Measurements from ENCODE around the gene CSPG4.

CSPG4 gene

GRCh38 chr15:75661756-75662140 lies 50.9 kb downstream of the CSPG4 start:
- Histone ChIP-seq H3K4me2 (ENCODE audit: insufficient read depth, low read length) (no peak overlapping the region), H3K27ac (ENCODE audit: low read length) (no peak overlapping the region), H3K79me2 (ENCODE audit: insufficient read depth, low read length) (no peaks in the 10 kb centered on the region), H3K36me3 (ENCODE audit: insufficient read depth, low read length) (no peaks in the 10 kb centered on the region), H3K4me3 (ENCODE audit: low read depth in 1 of 2, low read length in 2 of 2) (no peak overlapping the region), H3K27me3 (ENCODE audit: insufficient read depth, low read length, poor library complexity) (no peaks in the 10 kb centered on the region), H3K9ac (ENCODE audit: low read depth, low read length) (no peak overlapping the region), H3K4me1 (ENCODE audit: insufficient read depth, low read length) (no peaks in the 10 kb centered on the region), H4K20me1 (ENCODE audit: insufficient read depth, low read length) (no peaks in the 10 kb centered on the region), H2AFZ (ENCODE audit: low read depth, low read length) (no peak overlapping the region), H3K9me3 (ENCODE audit: insufficient read depth, low read length, severe bottlenecking) (no peaks in the 10 kb centered on the region)
- ATAC-seq (ENCODE audit: insufficient read depth, low read depth), result no peak
- no peak for TF ChIP-seq CTCF (IDR thresholded peaks at IDR 0.05; ENCODE audit: borderline replicate concordance, extremely low read depth, low read length, poor library complexity, severe bottlenecking)
- TF ChIP-seq EZH2 (IDR thresholded peaks at IDR 0.05; ENCODE audit: borderline replicate concordance, low read depth, low read length, severe bottlenecking), result no peak
- no peak for DNase-seq

GRCh38 chr15:75661100-75661755 lies 51.4 kb downstream of the CSPG4 start:
- Histone ChIP-seq H3K9me3 (ENCODE audit: insufficient read depth, low read length, severe bottlenecking) (no peaks in the 10 kb centered on the region), H3K9ac (ENCODE audit: low read depth, low read length) (no peak overlapping the region), H3K4me3 (ENCODE audit: low read depth in 1 of 2, low read length in 2 of 2) (no peak overlapping the region), H3K4me1 (ENCODE audit: insufficient read depth, low read length) (no peaks in the 10 kb centered on the region), H2AFZ (ENCODE audit: low read depth, low read length) (no peak overlapping the region), H3K27me3 (ENCODE audit: insufficient read depth, low read length, poor library complexity) (no peaks in the 10 kb centered on the region), H3K27ac (ENCODE audit: low read length) (no peak overlapping the region), H3K4me2 (ENCODE audit: insufficient read depth, low read length) (no peak overlapping the region), H4K20me1 (ENCODE audit: insufficient read depth, low read length) (no peaks in the 10 kb centered on the region), H3K36me3 (ENCODE audit: insufficient read depth, low read length) (no peaks in the 10 kb centered on the region), H3K79me2 (ENCODE audit: insufficient read depth, low read length) (no peaks in the 10 kb centered on the region)
- TF ChIP-seq CTCF (IDR thresholded peaks at IDR 0.05; ENCODE audit: borderline replicate concordance, extremely low read depth, low read length, poor library complexity, severe bottlenecking) (no peak), EZH2 (IDR thresholded peaks at IDR 0.05; ENCODE audit: borderline replicate concordance, low read depth, low read length, severe bottlenecking) (no peak)
- DNase-seq (no peak), ATAC-seq (ENCODE audit: insufficient read depth, low read depth) (no peak)

GRCh38 chr15:75659928-75660645 lies 52.6 kb downstream of the CSPG4 start:
- Histone ChIP-seq H3K27ac (ENCODE audit: low read length) (no peak overlapping the region), H3K36me3 (ENCODE audit: insufficient read depth, low read length) (no peaks in the 10 kb centered on the region), H3K4me2 (ENCODE audit: insufficient read depth, low read length) (no peak overlapping the region), H3K4me3 (ENCODE audit: low read depth in 1 of 2, low read length in 2 of 2) (no peak overlapping the region), H3K4me1 (ENCODE audit: insufficient read depth, low read length) (no peaks in the 10 kb centered on the region), H3K9me3 (ENCODE audit: insufficient read depth, low read length, severe bottlenecking) (no peaks in the 10 kb centered on the region), H3K9ac (ENCODE audit: low read depth, low read length) (no peak overlapping the region), H3K79me2 (ENCODE audit: insufficient read depth, low read length) (no peaks in the 10 kb centered on the region), H3K27me3 (ENCODE audit: insufficient read depth, low read length, poor library complexity) (no peaks in the 10 kb centered on the region), H4K20me1 (ENCODE audit: insufficient read depth, low read length) (no peaks in the 10 kb centered on the region), H2AFZ (ENCODE audit: low read depth, low read length) (no peak overlapping the region)
- TF ChIP-seq EZH2 (IDR thresholded peaks at IDR 0.05; ENCODE audit: borderline replicate concordance, low read depth, low read length, severe bottlenecking) (no peak), CTCF (IDR thresholded peaks at IDR 0.05; ENCODE audit: borderline replicate concordance, extremely low read depth, low read length, poor library complexity, severe bottlenecking) (no peak)
- no peak for ATAC-seq (ENCODE audit: insufficient read depth, low read depth)
- DNase-seq, result no peak

Data from DND-41 (cell line).